ENCODE measurements around the gene GLIPR1L2.

DNA sequence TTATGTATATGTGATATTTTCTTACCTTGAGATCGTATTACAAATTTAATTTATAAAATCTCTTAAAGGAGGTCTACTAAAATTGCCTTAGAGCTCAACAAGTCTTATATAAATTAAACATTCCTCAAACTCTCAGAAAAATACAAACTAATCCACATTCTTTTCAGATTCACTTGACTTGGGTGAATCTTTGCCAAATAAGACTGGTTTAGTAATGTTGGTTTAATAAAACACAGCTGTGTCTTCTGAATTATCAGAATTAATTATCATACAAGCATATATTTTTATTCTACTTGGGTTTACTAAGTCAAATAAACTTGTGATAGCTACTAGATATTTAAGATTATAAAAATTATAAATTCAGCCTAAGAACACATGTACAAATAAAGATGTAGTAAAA lies 13.3 kb downstream of the GLIPR1L2 start:
- TF ChIP-seq, protein P1, sequence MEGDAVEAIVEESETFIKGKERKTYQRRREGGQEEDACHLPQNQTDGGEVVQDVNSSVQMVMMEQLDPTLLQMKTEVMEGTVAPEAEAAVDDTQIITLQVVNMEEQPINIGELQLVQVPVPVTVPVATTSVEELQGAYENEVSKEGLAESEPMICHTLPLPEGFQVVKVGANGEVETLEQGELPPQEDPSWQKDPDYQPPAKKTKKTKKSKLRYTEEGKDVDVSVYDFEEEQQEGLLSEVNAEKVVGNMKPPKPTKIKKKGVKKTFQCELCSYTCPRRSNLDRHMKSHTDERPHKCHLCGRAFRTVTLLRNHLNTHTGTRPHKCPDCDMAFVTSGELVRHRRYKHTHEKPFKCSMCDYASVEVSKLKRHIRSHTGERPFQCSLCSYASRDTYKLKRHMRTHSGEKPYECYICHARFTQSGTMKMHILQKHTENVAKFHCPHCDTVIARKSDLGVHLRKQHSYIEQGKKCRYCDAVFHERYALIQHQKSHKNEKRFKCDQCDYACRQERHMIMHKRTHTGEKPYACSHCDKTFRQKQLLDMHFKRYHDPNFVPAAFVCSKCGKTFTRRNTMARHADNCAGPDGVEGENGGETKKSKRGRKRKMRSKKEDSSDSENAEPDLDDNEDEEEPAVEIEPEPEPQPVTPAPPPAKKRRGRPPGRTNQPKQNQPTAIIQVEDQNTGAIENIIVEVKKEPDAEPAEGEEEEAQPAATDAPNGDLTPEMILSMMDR (IDR thresholded peaks at IDR 0.05; ENCODE audit: insufficient read depth, low read length, poor library complexity, severe bottlenecking): no peak
- TF ChIP-seq EZH2phosphoT487 (conservative IDR thresholded peaks at IDR 0.05; ENCODE audit: low read length): no peak
